Endothelial cell of umbilical vein (primary cell): ENCODE data around the gene ARID3B.

Experiments
- CTCF ChIP-seq, 2 donors: IDR thresholded peaks; 1 replicate in 1 of 2; 2 replicates in 1 of 2; pipeline ENCODE4 v1.5.1; 2011; ENCODE audit warnings: low read length in 2 of 2, mild to moderate bottlenecking in 2 of 2, moderate library complexity in 2 of 2, control low read depth in 1 of 2, inconsistent platforms in 1 of 2, low read depth in 1 of 2; ENCODE audit not compliant: insufficient read depth in 1 of 2; ENCODE audit errors: extremely low read depth in 1 of 2
- JUN ChIP-seq: IDR thresholded peaks from 2 replicates; pipeline ENCODE4 v1.6.1; 2011; ENCODE audit warnings: borderline replicate concordance, low read depth; ENCODE audit not compliant: insufficient read length, insufficient read depth
- POLR2A ChIP-seq: IDR thresholded peaks from 2 replicates; pipeline ENCODE4 v1.6.1; 2012; ENCODE audit warnings: low read depth, mild to moderate bottlenecking, control low read depth, low read length
- POLR2AphosphoS5 ChIP-seq: IDR thresholded peaks from 2 replicates; pipeline ENCODE4 v1.6.1; 2012; ENCODE audit warnings: low read depth, mild to moderate bottlenecking, control low read depth, low read length, moderate library complexity; ENCODE audit not compliant: insufficient read depth

DNA sequence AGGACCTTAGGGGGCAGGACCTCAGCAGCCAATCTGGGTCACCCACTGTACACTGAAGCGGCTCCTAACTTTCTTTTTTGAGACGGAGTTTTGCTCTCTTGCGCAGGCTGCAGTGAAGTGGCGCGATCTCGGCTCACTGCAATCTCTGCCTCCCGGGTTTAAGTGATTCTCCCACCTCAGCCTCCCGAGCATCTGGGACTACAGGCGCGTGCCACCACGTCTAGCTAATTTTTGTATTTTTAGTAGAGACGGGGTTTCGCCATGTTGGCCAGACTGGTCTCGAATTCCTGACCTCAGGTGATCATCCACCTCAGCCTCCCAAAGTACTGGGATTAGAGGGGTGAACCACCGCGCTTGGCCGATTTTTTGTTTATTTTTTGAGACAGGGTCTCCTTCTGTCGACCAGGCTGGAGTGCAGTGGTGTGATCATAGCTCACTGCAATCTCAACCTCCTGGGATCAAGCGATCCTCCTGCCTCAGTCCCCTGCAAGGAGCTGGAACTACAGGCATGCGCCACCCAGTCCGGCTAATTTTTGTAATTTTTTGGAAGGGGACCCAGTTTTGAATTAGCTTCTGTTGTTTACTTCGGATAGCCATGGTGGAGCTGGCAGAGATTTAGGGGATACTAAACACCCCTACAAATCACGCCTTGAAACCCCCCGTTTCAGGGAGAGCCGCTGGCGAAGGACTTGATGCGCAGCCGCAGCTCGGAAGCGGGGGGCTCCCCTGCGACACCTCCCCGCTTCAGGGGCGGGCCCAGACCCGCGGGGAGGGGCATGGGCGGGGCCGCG, 73.1 kb downstream of the ARID3B start:
- no peak for TF ChIP-seq CTCF (IDR thresholded peaks at IDR 0.05; ENCODE audit: extremely low read depth in 1 of 2, insufficient read depth in 1 of 2, low read depth in 1 of 2, low read length in 2 of 2)
- TF ChIP-seq POLR2A: no peak
- no peak for TF ChIP-seq JUN
- no peak for TF ChIP-seq POLR2AphosphoS5
